KMS-11 (cell line): Measurements from ENCODE around the gene RNLS.

ENCODE experiments used
- H2AFZ ChIP-seq: fragments of 200-600 bp; sonication (generic); 2 replicates; pipeline ENCODE4 v1.6.1; 2016; ENCODE audit warnings: antibody characterized with exemption, mixed run types, low read depth
- H3K27ac ChIP-seq: fragments of 200-600 bp; sonication (generic); 2 replicates; pipeline ENCODE4 v1.6.1; 2016; ENCODE audit warnings: mild to moderate bottlenecking, mixed run types
- H3K27me3 ChIP-seq: fragments of 200-600 bp; sonication (generic); 2 replicates; pipeline ENCODE4 v1.6.1; 2017; ENCODE audit warnings: mild to moderate bottlenecking, low read depth, mixed run types, moderate library complexity; ENCODE audit not compliant: insufficient read depth
- H3K36me3 ChIP-seq: fragments of 200-600 bp; sonication (generic); 2 replicates; pipeline ENCODE4 v1.6.1; 2017; ENCODE audit warnings: mild to moderate bottlenecking, mixed run types; ENCODE audit not compliant: insufficient read depth
- H3K4me1 ChIP-seq: fragments of 200-600 bp; sonication (generic); 2 replicates; pipeline ENCODE4 v1.6.1; 2016; ENCODE audit warnings: mild to moderate bottlenecking, low read depth, mixed run types; ENCODE audit not compliant: poor library complexity, severe bottlenecking
- H3K4me2 ChIP-seq: fragments of 200-600 bp; sonication (generic); 2 replicates; pipeline ENCODE4 v1.7.0; 2016; ENCODE audit warnings: mild to moderate bottlenecking, mixed run types
- H3K4me3 ChIP-seq: fragments of 200-600 bp; sonication (generic); IDR thresholded peaks from 2 replicates; pipeline ENCODE4 v1.6.1; 2017; ENCODE audit warnings: low read depth, low read length, mixed read lengths; ENCODE audit not compliant: insufficient read depth
- H3K79me2 ChIP-seq: fragments of 200-600 bp; sonication (generic); 2 replicates; pipeline ENCODE4 v1.6.1; 2016; ENCODE audit warnings: low read depth, mixed run types; ENCODE audit not compliant: insufficient read depth
- H3K9ac ChIP-seq: fragments of 200-600 bp; sonication (generic); 2 replicates; pipeline ENCODE4 v1.6.1; 2016; ENCODE audit warnings: mild to moderate bottlenecking, mixed run types
- H4K20me1 ChIP-seq: fragments of 200-600 bp; sonication (generic); 2 replicates; pipeline ENCODE4 v1.6.1; 2016; ENCODE audit warnings: mild to moderate bottlenecking, mixed run types; ENCODE audit not compliant: insufficient read depth
- TF ChIP-seq, protein P1 (sequence below): fragments of 200-600 bp; sonication (generic); conservative IDR thresholded peaks from 2 replicates; pipeline ENCODE4 v1.6.1; 2017; ENCODE audit warnings: low read depth, mild to moderate bottlenecking, antibody characterized with exemption, low read length, moderate library complexity, mixed read lengths

The RNLS gene

DNA sequence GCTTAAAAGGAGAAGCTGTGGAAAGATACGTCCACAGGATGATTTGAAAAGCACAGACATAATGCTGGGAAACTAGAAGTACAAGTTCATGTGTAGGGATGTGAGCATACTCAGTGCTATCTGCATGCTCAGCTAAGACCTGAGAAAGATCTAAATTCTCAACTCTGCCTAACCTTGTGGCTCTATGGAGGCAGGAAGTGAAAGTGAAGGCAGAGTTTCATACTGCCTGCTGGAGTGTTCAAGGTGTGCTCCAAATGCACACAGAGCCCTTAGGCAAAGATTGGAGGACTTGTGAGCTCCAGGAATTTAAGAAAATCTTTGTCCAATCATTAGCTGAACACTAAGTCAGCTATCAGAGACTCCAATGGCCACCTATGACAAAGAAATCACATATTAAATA is 190.9 kb downstream of the RNLS start:
- H2AFZ ChIP-seq: no peak overlapping the region
- H3K27ac ChIP-seq: peak overlapping the region; percentile 28; the same call in 1 of the 2 replicates

DNA sequence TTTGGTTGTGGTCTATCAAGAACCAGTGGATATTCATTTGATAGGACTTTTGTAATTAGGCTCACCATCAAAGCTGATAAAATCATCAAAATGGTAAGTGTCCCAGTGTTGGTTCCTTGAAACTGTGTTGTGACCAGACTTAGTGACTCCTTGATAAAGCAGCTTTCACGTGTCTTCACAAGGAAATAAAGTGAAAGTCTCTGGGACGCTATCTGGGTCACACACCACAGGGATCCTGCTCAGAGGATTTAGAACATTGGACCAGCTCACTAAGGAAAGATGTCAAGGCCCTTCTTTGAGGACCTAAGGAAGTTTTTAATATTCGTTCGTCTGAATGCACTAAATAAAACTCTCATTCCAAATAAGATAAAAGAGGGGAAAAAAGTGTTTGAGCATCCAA is 193.1 kb downstream of the RNLS start:
- Histone ChIP-seq H3K36me3 (no peaks in the 10 kb centered on the region), H2AFZ (no peak overlapping the region), H3K27me3 (no peaks in the 10 kb centered on the region), H3K27ac (no peak overlapping the region), H3K9ac (no peak overlapping the region), H4K20me1 (no peaks in the 10 kb centered on the region), H3K4me2 (peak overlapping the region; percentile 84), H3K4me3 (no peak overlapping the region), H3K4me1 (peaks cover 75% of the 10 kb centered on the region), H3K79me2 (no peaks in the 10 kb centered on the region)
- TF ChIP-seq, protein P1, sequence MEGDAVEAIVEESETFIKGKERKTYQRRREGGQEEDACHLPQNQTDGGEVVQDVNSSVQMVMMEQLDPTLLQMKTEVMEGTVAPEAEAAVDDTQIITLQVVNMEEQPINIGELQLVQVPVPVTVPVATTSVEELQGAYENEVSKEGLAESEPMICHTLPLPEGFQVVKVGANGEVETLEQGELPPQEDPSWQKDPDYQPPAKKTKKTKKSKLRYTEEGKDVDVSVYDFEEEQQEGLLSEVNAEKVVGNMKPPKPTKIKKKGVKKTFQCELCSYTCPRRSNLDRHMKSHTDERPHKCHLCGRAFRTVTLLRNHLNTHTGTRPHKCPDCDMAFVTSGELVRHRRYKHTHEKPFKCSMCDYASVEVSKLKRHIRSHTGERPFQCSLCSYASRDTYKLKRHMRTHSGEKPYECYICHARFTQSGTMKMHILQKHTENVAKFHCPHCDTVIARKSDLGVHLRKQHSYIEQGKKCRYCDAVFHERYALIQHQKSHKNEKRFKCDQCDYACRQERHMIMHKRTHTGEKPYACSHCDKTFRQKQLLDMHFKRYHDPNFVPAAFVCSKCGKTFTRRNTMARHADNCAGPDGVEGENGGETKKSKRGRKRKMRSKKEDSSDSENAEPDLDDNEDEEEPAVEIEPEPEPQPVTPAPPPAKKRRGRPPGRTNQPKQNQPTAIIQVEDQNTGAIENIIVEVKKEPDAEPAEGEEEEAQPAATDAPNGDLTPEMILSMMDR: no peak

More for the DNA sequence above, 190.9 kb downstream of the RNLS start:
- TF ChIP-seq, protein P1: no peak
- peak overlapping the region; percentile 15; the same call in 1 of the 2 replicates for H3K9ac ChIP-seq
- H3K27me3 ChIP-seq: no peaks in the 10 kb centered on the region
- peaks cover 56% of the 10 kb centered on the region for H3K4me1 ChIP-seq
- H3K4me2 ChIP-seq: peak overlapping the region; percentile 84
- no peak overlapping the region for H3K4me3 ChIP-seq
- no peaks in the 10 kb centered on the region for H4K20me1 ChIP-seq
- H3K36me3 ChIP-seq: no peaks in the 10 kb centered on the region
- H3K79me2 ChIP-seq: no peaks in the 10 kb centered on the region

DNA sequence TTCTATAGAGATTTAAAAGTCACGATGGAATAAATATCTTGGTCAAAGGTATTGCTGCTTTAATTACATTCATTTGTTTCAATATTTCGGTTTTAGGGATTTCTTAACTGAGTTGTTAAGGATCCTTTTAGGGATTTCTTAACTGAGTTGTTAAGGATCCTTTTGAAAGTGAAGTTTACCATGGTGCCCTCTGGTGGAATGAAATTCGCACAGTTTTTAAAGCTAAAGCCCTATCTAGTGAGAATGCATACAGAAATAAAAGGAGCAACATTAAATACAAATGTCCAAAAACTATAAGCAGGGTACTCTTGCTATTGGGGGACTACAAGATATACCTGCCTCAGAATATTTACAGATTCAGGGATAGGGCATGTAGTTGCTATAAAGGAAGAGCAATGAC is 193.7 kb downstream of the RNLS start:
- Histone ChIP-seq H2AFZ (no peak overlapping the region), H4K20me1 (no peaks in the 10 kb centered on the region), H3K4me1 (peaks cover 80% of the 10 kb centered on the region), H3K9ac (no peak overlapping the region), H3K27ac (peak overlapping the region; percentile 99; the same call in 1 of the 2 replicates), H3K79me2 (no peaks in the 10 kb centered on the region), H3K4me2 (peak overlapping the region; percentile 84), H3K27me3 (no peaks in the 10 kb centered on the region), H3K4me3 (no peak overlapping the region), H3K36me3 (no peaks in the 10 kb centered on the region)
- TF ChIP-seq, protein P1: peak; percentile 79

DNA sequence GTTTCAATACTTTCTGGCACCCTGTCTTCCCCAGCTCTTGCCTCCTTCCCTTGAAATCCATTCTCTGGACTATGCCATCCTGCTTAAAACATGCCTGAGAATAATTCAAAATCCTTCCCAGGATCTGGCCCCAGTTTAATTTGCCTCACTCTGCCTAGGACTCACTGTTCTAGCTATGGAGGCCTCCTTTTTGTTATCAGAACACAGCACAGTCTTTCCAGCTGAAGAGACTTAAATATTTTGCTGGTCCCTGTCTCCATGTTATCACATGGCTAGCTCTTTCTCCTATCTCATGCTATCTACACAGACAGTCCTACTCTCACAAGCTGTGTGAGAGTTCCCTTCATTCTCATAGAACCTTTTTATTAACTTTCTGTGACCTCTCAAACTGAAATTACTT is 194.8 kb downstream of the RNLS start:
- Histone ChIP-seq H3K4me1 (peaks cover 92% of the 10 kb centered on the region), H3K79me2 (no peaks in the 10 kb centered on the region), H3K27me3 (no peaks in the 10 kb centered on the region), H3K4me2 (peak overlapping the region; percentile 84), H3K36me3 (no peaks in the 10 kb centered on the region), H3K27ac (peak overlapping the region; percentile 99), H2AFZ (peak overlapping the region; percentile 23; the same call in 1 of the 2 replicates), H4K20me1 (no peaks in the 10 kb centered on the region), H3K9ac (no peak overlapping the region), H3K4me3 (no peak overlapping the region)
- TF ChIP-seq, protein P1: no peak
